PC-9 (cell line): ENCODE results near the gene LYPD3.

Experiments
- CTCF ChIP-seq: fragments of 200-600 bp; sonication (generic); conservative IDR thresholded peaks from 2 replicates; pipeline ENCODE4 v1.6.1; 2017; ENCODE audit warnings: mixed run types, antibody characterized with exemption, mild to moderate bottlenecking, moderate library complexity
- EZH2 ChIP-seq: fragments of 200-600 bp; sonication (generic); IDR thresholded peaks from 2 replicates; pipeline ENCODE4 v1.8.0; 2017; ENCODE audit warnings: antibody characterized with exemption, low read depth

- TF ChIP-seq CTCF (no peak), EZH2 (no peak)
These were observed 2.3 kb upstream of the LYPD3 start for GRCh38 chr19:43467730-43468129.
